SK-N-SH (cell line): ENCODE results near the gene IGSF3. TPM values are rescaled to one million over a fixed set of nuclear protein-coding genes. Genes with fewer than 3 reads are reported as not detected.
A peak's percentile ranks its signal among the peaks of the same experiment; 100 is the strongest.

Source experiments
- CTCF ChIA-PET: fragments of 300-600, 350-600 bp; formaldehyde crosslinking; extraction: SDS; loops from one replicate; lab custom pipeline; 2021; lab: Yijun Ruan, JAX
- POLR2A ChIA-PET: fragments of 350-600 bp; sonication (Branson Sonifier 250); formaldehyde crosslinking; extraction: SDS; loops from one replicate; lab custom pipeline; 2020; ENCODE audit warnings: antibody characterized with exemption, inconsistent platforms; lab: Yijun Ruan, JAX
- DNase-seq: peaks from one replicate; pipeline ENCODE4 v3.0.0; 2012
- H2AFZ ChIP-seq: fragments of 200-600 bp; sonication (generic); 2 replicates; pipeline ENCODE4 v1.8.1; 2016; ENCODE audit warnings: antibody characterized with exemption, mild to moderate bottlenecking, low read depth
- H3F3A ChIP-seq: fragments of 200-600 bp; sonication (generic); replicated peaks from 2 replicates; pipeline ENCODE3; 2016; ENCODE audit warnings: antibody characterized with exemption, mild to moderate bottlenecking; ENCODE audit not compliant: insufficient read depth
- H3K27ac ChIP-seq, 2 experiments: fragments of 200-500 bp in 1 of 2; fragments of 200-600 bp in 1 of 2; sonication (Bioruptor generic) in 1 of 2; sonication (generic), shearing (Covaris generic) in 1 of 2; 2 replicates each; pipeline versions ENCODE4 v1.5.1 to v1.6.1; 2014 to 2016; ENCODE audit warnings: low read depth in 2 of 2, inconsistent platforms in 1 of 2, low read length in 1 of 2, mild to moderate bottlenecking in 1 of 2, mixed read lengths in 1 of 2
- H3K27me3 ChIP-seq: fragments of 200-600 bp; sonication (generic), shearing (Covaris generic); 2 replicates; pipeline ENCODE4 v1.6.1; 2016; ENCODE audit warnings: mixed run types; ENCODE audit not compliant: insufficient read depth
- H3K36me3 ChIP-seq, 2 experiments: fragments of 200-500 bp in 1 of 2; fragments of 200-600 bp in 1 of 2; sonication (Bioruptor generic) in 1 of 2; sonication (generic) in 1 of 2; replicated peaks in 1 of 2; 2 replicates each; pipeline versions ENCODE3 to v1.5.1; 2014 to 2016; ENCODE audit warnings: low read length in 1 of 2, mild to moderate bottlenecking in 1 of 2; ENCODE audit not compliant: insufficient read depth in 2 of 2, control insufficient read depth in 1 of 2
- H3K4me1 ChIP-seq, 2 experiments: fragments of 200-500 bp in 1 of 2; fragments of 200-600 bp in 1 of 2; sonication (Bioruptor generic) in 1 of 2; sonication (generic), shearing (Covaris generic) in 1 of 2; 2 replicates each; pipeline versions ENCODE4 v1.5.1 to v1.6.1; 2014 to 2016; ENCODE audit warnings: low read depth in 1 of 2, low read length in 1 of 2, mixed run types in 1 of 2; ENCODE audit not compliant: insufficient read depth in 2 of 2, control insufficient read depth in 1 of 2
- H3K4me2 ChIP-seq: fragments of 200-600 bp; sonication (generic), shearing (Covaris generic); 2 replicates; pipeline ENCODE4 v1.6.1; 2017; ENCODE audit warnings: mixed run types
- H3K4me3 ChIP-seq, 2 experiments: fragments of 200-500 bp in 1 of 2; fragments of 200-600 bp in 1 of 2; sonication (Bioruptor generic) in 1 of 2; sonication (generic), shearing (Covaris generic) in 1 of 2; 2 replicates each; pipeline versions ENCODE4 v1.5.1 to v1.8.1; 2014 to 2016; ENCODE audit warnings: low read depth in 2 of 2, inconsistent platforms in 1 of 2, low read length in 1 of 2, mild to moderate bottlenecking in 1 of 2, mixed read lengths in 1 of 2, moderate library complexity in 1 of 2
- H3K79me2 ChIP-seq: fragments of 200-600 bp; sonication (generic); 2 replicates; pipeline ENCODE4 v1.8.1; 2017; ENCODE audit warnings: mild to moderate bottlenecking; ENCODE audit not compliant: insufficient read depth
- H3K9ac ChIP-seq: fragments of 200-600 bp; sonication (generic); 2 replicates; pipeline ENCODE4 v1.6.1; 2017; ENCODE audit warnings: mixed run types
- H3K9me2 ChIP-seq: fragments of 200-600 bp; sonication (generic); 2 replicates; pipeline ENCODE4 v1.6.1; 2017; ENCODE audit warnings: mixed run types
- H3K9me3 ChIP-seq: fragments of 200-600 bp; sonication (generic); 2 replicates; pipeline ENCODE4 v1.6.1; 2017; ENCODE audit warnings: mixed run types, mild to moderate bottlenecking, moderate library complexity
- H4K20me1 ChIP-seq: fragments of 200-600 bp; sonication (generic); 2 replicates; pipeline ENCODE4 v1.6.1; 2017; ENCODE audit warnings: mild to moderate bottlenecking, mixed run types; ENCODE audit not compliant: insufficient read depth
- CHD2 ChIP-seq: fragments of 150-350 bp; IDR thresholded peaks from 2 replicates; pipeline ENCODE4 v1.6.1; 2018; ENCODE audit warnings: low read length; ENCODE audit not compliant: partially characterized antibody
- ELF1 ChIP-seq: IDR thresholded peaks from 2 replicates; pipeline ENCODE4 v1.4.0; 2012
- EP300 ChIP-seq, 2 experiments: IDR thresholded peaks; 2 replicates each; pipeline versions ENCODE4 v1.4.0 to v1.6.1; 2012; ENCODE audit warnings: borderline replicate concordance in 1 of 2, low read depth in 1 of 2, low read length in 1 of 2
- FOSL2 ChIP-seq: IDR thresholded peaks from 2 replicates; pipeline ENCODE4 v1.4.0; 2012; ENCODE audit warnings: low read depth, mild to moderate bottlenecking, moderate library complexity, borderline replicate concordance
- FOXJ3 ChIP-seq: sonication (generic); formaldehyde crosslinking; IDR thresholded peaks from 2 replicates; pipeline ENCODE4 v1.5.1; 2020; ENCODE audit warnings: mild to moderate bottlenecking, missing genetic modification reagents
- FOXM1 ChIP-seq: IDR thresholded peaks from 2 replicates; pipeline ENCODE4 v1.4.0; 2012; ENCODE audit warnings: low read depth, mild to moderate bottlenecking
- GABPA ChIP-seq: IDR thresholded peaks from 2 replicates; pipeline ENCODE4 v1.4.0; 2012; ENCODE audit warnings: low read depth, mild to moderate bottlenecking
- GATA2 ChIP-seq: sonication (generic); formaldehyde crosslinking; IDR thresholded peaks from 2 replicates; pipeline ENCODE4 v1.5.0; 2020; ENCODE audit warnings: mild to moderate bottlenecking, missing genetic modification reagents
- IRF3 ChIP-seq: fragments of 150-350 bp; IDR thresholded peaks from 2 replicates; pipeline ENCODE4 v1.6.1; 2016; ENCODE audit warnings: mild to moderate bottlenecking, low read depth, low read length
- JUND ChIP-seq: IDR thresholded peaks from 2 replicates; pipeline ENCODE4 v1.4.0; 2012
- MAX ChIP-seq: IDR thresholded peaks from 2 replicates; pipeline ENCODE4 v1.4.0; 2012; ENCODE audit warnings: low read depth
- MEF2A ChIP-seq: IDR thresholded peaks from 2 replicates; pipeline ENCODE4 v1.4.0; 2012; ENCODE audit warnings: low read depth, borderline replicate concordance
- MXI1 ChIP-seq: IDR thresholded peaks from 2 replicates; pipeline ENCODE4 v1.6.1; 2012; ENCODE audit warnings: mild to moderate bottlenecking, low read depth, low read length, improper control_type of control experiment
- NFIC ChIP-seq: IDR thresholded peaks from 2 replicates; pipeline ENCODE4 v1.4.0; 2012; ENCODE audit warnings: borderline replicate concordance
- NRF1 ChIP-seq: IDR thresholded peaks from 2 replicates; pipeline ENCODE4 v1.6.1; 2012; ENCODE audit warnings: low read depth, mild to moderate bottlenecking, low read length
- PBX3 ChIP-seq: IDR thresholded peaks from 2 replicates; pipeline ENCODE4; 2012
- POLR2AphosphoS5 ChIP-seq: IDR thresholded peaks from 2 replicates; pipeline ENCODE4 v1.6.1; 2012; ENCODE audit warnings: low read depth, low read length
- RAD21 ChIP-seq: IDR thresholded peaks from 2 replicates; pipeline ENCODE4 v1.6.1; 2012; ENCODE audit warnings: mild to moderate bottlenecking, low read length
- RCOR1 ChIP-seq: fragments of 150-350 bp; IDR thresholded peaks from 2 replicates; pipeline ENCODE4 v1.6.1; 2017; ENCODE audit warnings: antibody characterized with exemption, low read length
- REST ChIP-seq: IDR thresholded peaks from 2 replicates; pipeline ENCODE4 v1.6.1; 2012; ENCODE audit warnings: mild to moderate bottlenecking, low read depth, low read length, moderate library complexity
- RXRA ChIP-seq: IDR thresholded peaks from 2 replicates; pipeline ENCODE4 v1.4.0; 2012; ENCODE audit warnings: low read depth, mild to moderate bottlenecking, borderline replicate concordance
- SIN3A ChIP-seq: IDR thresholded peaks from 2 replicates; pipeline ENCODE4 v1.6.1; 2012; ENCODE audit warnings: low read depth, mild to moderate bottlenecking, low read length, moderate library complexity, borderline replicate concordance
- SMC3 ChIP-seq: IDR thresholded peaks from 2 replicates; pipeline ENCODE4 v1.6.1; 2012; ENCODE audit warnings: low read depth, low read length, improper control_type of control experiment
- TCF12 ChIP-seq: IDR thresholded peaks from 2 replicates; pipeline ENCODE4 v1.4.0; 2012
- TEAD4 ChIP-seq: IDR thresholded peaks from 2 replicates; pipeline ENCODE4 v1.4.0; 2012; ENCODE audit warnings: mild to moderate bottlenecking, borderline replicate concordance; ENCODE audit not compliant: insufficient read depth
- YY1 ChIP-seq: IDR thresholded peaks from 2 replicates; pipeline ENCODE4 v1.4.0; 2012; ENCODE audit warnings: low read depth, mild to moderate bottlenecking
- ZBTB33 ChIP-seq: IDR thresholded peaks from 2 replicates; pipeline ENCODE4 v1.4.0; 2012; ENCODE audit warnings: low read depth, borderline replicate concordance
- WGBS: methylation state at CpG from one replicate; pipeline ENCODE4 v1.1.6; 2017; ENCODE audit warnings: low lambda C conversion rate; 5-methylcytosine and 5-hydroxymethylcytosine counted together
- polyA plus RNA-seq, 3 experiments: library from polyadenylated mRNA; depleted of rRNA; stranded (reverse); fragments of >200 nt; gene quantifications; 2 replicates each; pipeline ENCODE4 v1.2.3, GENCODE V29; 2012

The IGSF3 gene
- polyA plus RNA-seq, 1 of the 3 experiments (the other 2 are of a cell fraction) = 3.0 TPM

GRCh38 chr1:116574581-116575291 lies 92.8 kb downstream of the IGSF3 start:
- WGBS = 32% methylated on average over 11 of the region's 11 CpGs
- H3K36me3 ChIP-seq = no peaks in the 10 kb centered on the region
- peak; percentile 81 for DNase-seq
- H3K79me2 ChIP-seq = peaks cover 4% of the 10 kb centered on the region
- H3K9me2 ChIP-seq = no peaks in the 10 kb centered on the region
- no peak overlapping the region for H3K9ac ChIP-seq
- peak overlapping the region in 1 of 2 experiments; percentile 39; a peak in 1 of 4 replicates for H3K4me3 ChIP-seq
- H3K4me1 ChIP-seq = peaks cover 3 to 23% of the 10 kb centered on the region in 2 experiments; a peak in 2 of 4 replicates
- no peaks in the 10 kb centered on the region for H3F3A ChIP-seq
- H4K20me1 ChIP-seq = no peaks in the 10 kb centered on the region
- peak overlapping the region in 1 of 2 experiments; percentile 43; a peak in 1 of 4 replicates for H3K27ac ChIP-seq
- peak overlapping the region; percentile 66; the same call in 1 of the 2 replicates for H2AFZ ChIP-seq
- ChIA-PET CTCF (interaction anchor here (0.6 to 6.7 kb wide), 72 partner anchors 9 to 710 kb away, joined by 3 to 41 read pairs (median 4); partner anchors contain the start of genes CD2 and IGSF3), POLR2A (interaction anchor here (1.1 kb wide), 1 partner anchor 91 kb away, joined by 3 read pairs; no protein-coding TSS in a partner anchor)
- H3K27me3 ChIP-seq = no peaks in the 10 kb centered on the region
- no peaks in the 10 kb centered on the region for H3K9me3 ChIP-seq
- H3K4me2 ChIP-seq = no peak overlapping the region
- TF ChIP-seq RAD21 (peak; percentile 96), PBX3 (no peak), NRF1 (no peak), SIN3A (no peak), MXI1 (0 out of 2 replicates have a peak, but pooled peaks have one; percentile 31), SMC3 (peak; percentile 86), MAX (no peak), NFIC (no peak), GATA2 (CRISPR knock-in tag) (no peak), TEAD4 (no peak), IRF3 (no peak), ZBTB33 (no peak), EP300 (IDR thresholded peaks at IDR 0.05; ENCODE audit: borderline replicate concordance in 1 of 2, low read depth in 1 of 2, low read length in 1 of 2) (no peak), FOXM1 (no peak), CHD2 (no peak), POLR2AphosphoS5 (no peak), RXRA (no peak), FOXJ3 (no peak), JUND (no peak), GABPA (no peak), FOSL2 (no peak), TCF12 (no peak), YY1 (no peak), RCOR1 (no peak), MEF2A (no peak), REST (no peak), ELF1 (no peak)
